GM18858 (cell line): ENCODE measurements around the gene SIX1.

ENCODE experiments used
- ATAC-seq: cut with Tn5 transposase; IDR thresholded peaks from one replicate; pipeline ENCODE4 v1.9.1; 2021; ENCODE audit not compliant: unreplicated experiment

The SIX1 gene

GRCh38 chr14:60655898-60656685 lies 6.8 kb upstream of the SIX1 start:
- ATAC-seq: no peak

- ATAC-seq: no peak
Observed at GRCh38 chr14:60655119-60655897, 6.0 kb upstream of the SIX1 start.

GRCh38 chr14:60654334-60654821 lies 5.1 kb upstream of the SIX1 start:
- no peak for ATAC-seq

GRCh38 chr14:60653701-60654161 lies 4.5 kb upstream of the SIX1 start:
- no peak for ATAC-seq

GRCh38 chr14:60652674-60653651 lies 3.7 kb upstream of the SIX1 start:
- ATAC-seq: no peak

- no peak for ATAC-seq
Observed at GRCh38 chr14:60651796-60652673, 2.8 kb upstream of the SIX1 start.

- ATAC-seq: no peak
Observed at GRCh38 chr14:60651086-60651795, 2.0 kb upstream of the SIX1 start.

- ATAC-seq: no peak
Observed at GRCh38 chr14:60650373-60650961, 1.2 kb upstream of the SIX1 start.

GRCh38 chr14:60649875-60650372 lies 647 bp upstream of the SIX1 start:
- no peak for ATAC-seq

- ATAC-seq: no peak
Observed at GRCh38 chr14:60648249-60648933, 886 bp downstream of the SIX1 start.

GRCh38 chr14:60647837-60648248 lies 1.4 kb downstream of the SIX1 start:
- ATAC-seq: no peak

- no peak for ATAC-seq
Observed at GRCh38 chr14:60647081-60647836, 2.0 kb downstream of the SIX1 start.

- no peak for ATAC-seq
Observed at GRCh38 chr14:60646226-60646818, 3.0 kb downstream of the SIX1 start.

GRCh38 chr14:60645126-60645741 lies 4.0 kb downstream of the SIX1 start:
- ATAC-seq: no peak

- ATAC-seq: no peak
Observed at GRCh38 chr14:60644666-60645065, 4.6 kb downstream of the SIX1 start.

- ATAC-seq: no peak
Observed at GRCh38 chr14:60643463-60644314, 5.6 kb downstream of the SIX1 start.
